A673 (cell line): Measurements from ENCODE around the gene IL12RB1.

Experiments used
- CTCF ChIP-seq: fragments of 300-800, 200-600 bp; sonication (generic); conservative IDR thresholded peaks from 2 replicates; pipeline ENCODE4 v1.5.1; 2017; ENCODE audit warnings: low read depth, mild to moderate bottlenecking, antibody characterized with exemption, low read length, moderate library complexity, mixed read lengths
- EZH2 ChIP-seq: fragments of 200-600 bp; sonication (generic); IDR thresholded peaks from 2 replicates; pipeline ENCODE4 v1.6.1; 2017; ENCODE audit warnings: borderline replicate concordance, low read depth, mild to moderate bottlenecking, mixed read lengths, antibody characterized with exemption, low read length; ENCODE audit not compliant: poor library complexity, severe bottlenecking

DNA sequence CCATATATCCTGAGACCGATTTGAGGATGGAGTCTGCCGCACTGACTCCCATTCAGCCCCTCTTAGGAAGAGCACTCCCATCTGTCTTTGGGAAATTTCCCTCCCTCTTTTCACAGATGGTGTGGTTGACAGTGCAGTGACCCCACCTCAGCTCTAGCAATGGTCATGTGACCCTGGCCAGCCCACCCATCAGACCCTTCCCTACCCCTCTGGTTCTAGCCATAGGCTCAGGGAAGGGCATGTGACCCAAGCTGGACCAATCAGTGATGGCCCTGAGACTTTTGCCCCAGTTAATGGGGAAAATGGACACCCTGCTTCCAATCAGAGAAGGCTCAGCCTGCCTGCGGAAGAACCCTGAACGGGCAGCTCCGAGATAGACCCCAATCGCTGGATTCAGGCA is 26.3 kb downstream of the IL12RB1 start:
- TF ChIP-seq CTCF: no peak
- TF ChIP-seq EZH2: no peak
